Measurements from ENCODE around the gene GALK1.

DNA sequence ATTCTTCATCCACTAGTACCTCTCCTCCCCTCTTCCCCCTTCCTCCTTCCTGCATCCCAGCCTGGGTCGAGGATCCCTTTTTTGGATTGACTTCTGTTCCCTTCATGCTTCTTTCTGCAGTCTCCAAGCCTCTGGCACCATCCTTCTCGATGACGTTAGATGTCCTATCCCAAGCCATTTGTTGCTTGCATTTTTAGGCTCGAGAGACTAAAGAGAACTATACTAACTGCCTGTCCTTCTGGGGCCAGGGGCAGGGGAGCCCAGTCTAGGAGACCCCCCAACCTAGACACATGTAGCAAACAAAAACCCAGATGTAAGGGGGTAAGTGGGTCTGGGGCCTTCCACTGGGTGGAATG is 43.5 kb upstream of the GALK1 start:
- TF ChIP-seq, protein P1, sequence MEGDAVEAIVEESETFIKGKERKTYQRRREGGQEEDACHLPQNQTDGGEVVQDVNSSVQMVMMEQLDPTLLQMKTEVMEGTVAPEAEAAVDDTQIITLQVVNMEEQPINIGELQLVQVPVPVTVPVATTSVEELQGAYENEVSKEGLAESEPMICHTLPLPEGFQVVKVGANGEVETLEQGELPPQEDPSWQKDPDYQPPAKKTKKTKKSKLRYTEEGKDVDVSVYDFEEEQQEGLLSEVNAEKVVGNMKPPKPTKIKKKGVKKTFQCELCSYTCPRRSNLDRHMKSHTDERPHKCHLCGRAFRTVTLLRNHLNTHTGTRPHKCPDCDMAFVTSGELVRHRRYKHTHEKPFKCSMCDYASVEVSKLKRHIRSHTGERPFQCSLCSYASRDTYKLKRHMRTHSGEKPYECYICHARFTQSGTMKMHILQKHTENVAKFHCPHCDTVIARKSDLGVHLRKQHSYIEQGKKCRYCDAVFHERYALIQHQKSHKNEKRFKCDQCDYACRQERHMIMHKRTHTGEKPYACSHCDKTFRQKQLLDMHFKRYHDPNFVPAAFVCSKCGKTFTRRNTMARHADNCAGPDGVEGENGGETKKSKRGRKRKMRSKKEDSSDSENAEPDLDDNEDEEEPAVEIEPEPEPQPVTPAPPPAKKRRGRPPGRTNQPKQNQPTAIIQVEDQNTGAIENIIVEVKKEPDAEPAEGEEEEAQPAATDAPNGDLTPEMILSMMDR (conservative IDR thresholded peaks at IDR 0.05 in 1 of 2, IDR thresholded peaks at IDR 0.05 in 1 of 2; ENCODE audit: extremely low read depth in 1 of 2, insufficient read depth in 1 of 2, low read depth in 1 of 2, low read length in 2 of 2), result no peak
- TF ChIP-seq EZH2 (IDR thresholded peaks at IDR 0.05; ENCODE audit: borderline replicate concordance, low read length), result no peak
